Neural cell (in vitro differentiated cells): ENCODE measurements around the gene ARID3C. TPM values are rescaled to one million over a fixed set of nuclear protein-coding genes. Genes with fewer than 3 reads are reported as not detected.

Source experiments
- H2AFZ ChIP-seq: fragments of 200-600, 300-800 bp; sonication (generic), shearing (Covaris generic); 2 replicates; pipeline ENCODE4 v1.6.0; 2014; ENCODE audit warnings: low read depth, mild to moderate bottlenecking, antibody characterized with exemption, low read length, moderate library complexity
- H3F3A ChIP-seq: fragments of 200-600 bp; shearing (Covaris generic); 2 replicates; pipeline ENCODE4 v1.6.1; 2016; ENCODE audit warnings: mild to moderate bottlenecking, moderate library complexity, mixed read lengths, antibody characterized with exemption, low read length; ENCODE audit not compliant: insufficient read depth, poor library complexity, severe bottlenecking
- H3K27ac ChIP-seq: fragments of 200-600, 300-800 bp; sonication (generic), shearing (Covaris generic); 2 replicates; pipeline ENCODE4 v1.5.1; 2014; ENCODE audit warnings: mild to moderate bottlenecking, low read length, moderate library complexity
- H3K27me3 ChIP-seq: fragments of 300-800, 200-600 bp; sonication (generic), shearing (Covaris generic); 2 replicates; pipeline ENCODE4 v1.6.0; 2014; ENCODE audit warnings: mild to moderate bottlenecking, low read depth, low read length, moderate library complexity; ENCODE audit not compliant: insufficient read depth
- H3K36me3 ChIP-seq: fragments of 300-800, 200-600 bp; sonication (generic), shearing (Covaris generic); 2 replicates; pipeline ENCODE4 v1.5.1; 2014; ENCODE audit warnings: mild to moderate bottlenecking, antibody characterized with exemption, low read length, moderate library complexity; ENCODE audit not compliant: insufficient read depth
- H3K4me2 ChIP-seq: fragments of 300-800, 200-600 bp; sonication (generic), shearing (Covaris generic); 2 replicates; pipeline ENCODE4 v1.6.0; 2014; ENCODE audit warnings: mild to moderate bottlenecking, low read length
- H3K4me3 ChIP-seq: fragments of 300-800, 200-600 bp; sonication (generic), shearing (Covaris generic); 2 replicates; pipeline ENCODE4 v1.5.1; 2014; ENCODE audit warnings: mild to moderate bottlenecking, low read length, moderate library complexity
- H3K79me2 ChIP-seq: fragments of 200-600 bp; shearing (Covaris generic); replicated peaks from 2 replicates; pipeline ENCODE4 v1.6.0; 2014; ENCODE audit warnings: mild to moderate bottlenecking, low read length, moderate library complexity; ENCODE audit not compliant: insufficient read depth
- H3K9ac ChIP-seq: fragments of 300-800, 200-600 bp; sonication (generic), shearing (Covaris generic); 2 replicates; pipeline ENCODE4 v1.6.1; 2016; ENCODE audit warnings: mild to moderate bottlenecking, low read length, mixed read lengths
- H3K9me2 ChIP-seq: fragments of 200-600 bp; shearing (Covaris generic); 2 replicates; pipeline ENCODE4 v1.6.1; 2016; ENCODE audit warnings: mild to moderate bottlenecking, low read length, mixed read lengths; ENCODE audit not compliant: insufficient read depth
- H3K9me3 ChIP-seq: fragments of 200-600, 300-800 bp; sonication (generic), shearing (Covaris generic); 2 replicates; pipeline ENCODE4 v1.6.1; 2016; ENCODE audit warnings: mild to moderate bottlenecking, mixed run types, low read length, moderate library complexity, mixed read lengths
- H4K20me1 ChIP-seq: fragments of 200-600 bp; shearing (Covaris generic); 2 replicates; pipeline ENCODE4 v1.6.1; 2016; ENCODE audit warnings: mild to moderate bottlenecking, mixed run types; ENCODE audit not compliant: insufficient read depth
- EP300 ChIP-seq: fragments of 450-650 bp; conservative IDR thresholded peaks from 2 replicates; pipeline ENCODE4 v1.6.1; 2014; ENCODE audit warnings: antibody characterized with exemption, mild to moderate bottlenecking, moderate library complexity; ENCODE audit not compliant: poor library complexity, severe bottlenecking
- EZH2 ChIP-seq: fragments of 200-600, 300-800 bp; shearing (Covaris generic), sonication (generic); IDR thresholded peaks from 2 replicates; pipeline ENCODE4 v1.6.1; 2014; ENCODE audit warnings: antibody characterized with exemption, low read length, borderline replicate concordance, mild to moderate bottlenecking; ENCODE audit not compliant: insufficient read depth, poor library complexity, severe bottlenecking
- MXI1 ChIP-seq: fragments of 450-650 bp; conservative IDR thresholded peaks from 2 replicates; pipeline ENCODE4 v1.6.1; 2014; ENCODE audit warnings: antibody characterized with exemption, mild to moderate bottlenecking; ENCODE audit not compliant: poor library complexity, severe bottlenecking
- POLR2AphosphoS5 ChIP-seq: IDR thresholded peaks from 2 replicates; pipeline ENCODE4 v1.6.1; 2012
- RAD21 ChIP-seq: fragments of 450-650 bp; conservative IDR thresholded peaks from 2 replicates; pipeline ENCODE4 v1.6.1; 2014; ENCODE audit warnings: antibody characterized with exemption, mild to moderate bottlenecking, moderate library complexity
- SMC3 ChIP-seq: fragments of 450-650 bp; conservative IDR thresholded peaks from 2 replicates; pipeline ENCODE4 v1.6.1; 2014; ENCODE audit warnings: antibody characterized with exemption, mild to moderate bottlenecking, moderate library complexity; ENCODE audit not compliant: poor library complexity
- TAF1 ChIP-seq: IDR thresholded peaks from 2 replicates; pipeline ENCODE4 v1.6.1; 2012; ENCODE audit warnings: low read depth
- polyA plus RNA-seq: library from polyadenylated mRNA; depleted of rRNA; stranded (reverse); fragments of >200 nt; gene quantifications from 2 replicates; pipeline ENCODE4 v1.2.3, GENCODE V29; 2014
- TF ChIP-seq, protein P1 (sequence below): IDR thresholded peaks from 2 replicates; pipeline ENCODE4 v1.6.1; 2012; ENCODE audit warnings: borderline replicate concordance
- TF ChIP-seq, protein P2 (sequence below): fragments of 450-650 bp; IDR thresholded peaks from 2 replicates; pipeline ENCODE4 v1.5.1; 2014; ENCODE audit warnings: antibody characterized with exemption, mild to moderate bottlenecking, moderate library complexity; ENCODE audit not compliant: poor library complexity, severe bottlenecking

Gene ARID3C
- polyA plus RNA-seq, 1 donor from 2014 or later, result 2.8 TPM

DNA sequence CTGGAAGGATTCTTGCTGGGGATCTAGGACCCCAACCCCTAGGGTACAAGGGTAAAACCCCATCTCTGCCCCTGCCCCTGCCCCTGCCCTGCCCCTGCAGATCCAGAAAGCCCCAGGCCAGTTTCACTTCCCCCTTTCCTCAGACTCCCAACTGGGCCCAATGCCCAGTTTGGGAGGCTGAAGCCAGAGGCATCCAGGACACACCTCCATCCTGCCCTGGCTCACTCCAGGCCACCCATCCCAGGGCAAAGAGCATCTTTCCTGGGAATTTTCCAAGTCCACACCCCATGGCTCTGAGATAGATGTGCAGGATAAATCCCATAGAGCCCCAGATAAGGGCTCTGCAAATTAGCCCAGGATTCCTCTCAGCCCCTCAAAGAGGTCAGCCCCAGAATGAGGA is 56.8 kb downstream of the ARID3C start:
- Histone ChIP-seq H2AFZ (no peak overlapping the region), H3K27ac (no peak overlapping the region), H3K79me2 (peaks cover 16% of the 10 kb centered on the region), H3K4me2 (no peak overlapping the region), H3F3A (no peaks in the 10 kb centered on the region), H3K36me3 (no peaks in the 10 kb centered on the region), H3K9ac (no peak overlapping the region), H3K4me3 (no peak overlapping the region), H3K9me2 (no peaks in the 10 kb centered on the region), H3K27me3 (no peaks in the 10 kb centered on the region), H3K9me3 (no peaks in the 10 kb centered on the region), H4K20me1 (peaks cover 2% of the 10 kb centered on the region)
- no peak for TF ChIP-seq RAD21
- TF ChIP-seq, protein P1, sequence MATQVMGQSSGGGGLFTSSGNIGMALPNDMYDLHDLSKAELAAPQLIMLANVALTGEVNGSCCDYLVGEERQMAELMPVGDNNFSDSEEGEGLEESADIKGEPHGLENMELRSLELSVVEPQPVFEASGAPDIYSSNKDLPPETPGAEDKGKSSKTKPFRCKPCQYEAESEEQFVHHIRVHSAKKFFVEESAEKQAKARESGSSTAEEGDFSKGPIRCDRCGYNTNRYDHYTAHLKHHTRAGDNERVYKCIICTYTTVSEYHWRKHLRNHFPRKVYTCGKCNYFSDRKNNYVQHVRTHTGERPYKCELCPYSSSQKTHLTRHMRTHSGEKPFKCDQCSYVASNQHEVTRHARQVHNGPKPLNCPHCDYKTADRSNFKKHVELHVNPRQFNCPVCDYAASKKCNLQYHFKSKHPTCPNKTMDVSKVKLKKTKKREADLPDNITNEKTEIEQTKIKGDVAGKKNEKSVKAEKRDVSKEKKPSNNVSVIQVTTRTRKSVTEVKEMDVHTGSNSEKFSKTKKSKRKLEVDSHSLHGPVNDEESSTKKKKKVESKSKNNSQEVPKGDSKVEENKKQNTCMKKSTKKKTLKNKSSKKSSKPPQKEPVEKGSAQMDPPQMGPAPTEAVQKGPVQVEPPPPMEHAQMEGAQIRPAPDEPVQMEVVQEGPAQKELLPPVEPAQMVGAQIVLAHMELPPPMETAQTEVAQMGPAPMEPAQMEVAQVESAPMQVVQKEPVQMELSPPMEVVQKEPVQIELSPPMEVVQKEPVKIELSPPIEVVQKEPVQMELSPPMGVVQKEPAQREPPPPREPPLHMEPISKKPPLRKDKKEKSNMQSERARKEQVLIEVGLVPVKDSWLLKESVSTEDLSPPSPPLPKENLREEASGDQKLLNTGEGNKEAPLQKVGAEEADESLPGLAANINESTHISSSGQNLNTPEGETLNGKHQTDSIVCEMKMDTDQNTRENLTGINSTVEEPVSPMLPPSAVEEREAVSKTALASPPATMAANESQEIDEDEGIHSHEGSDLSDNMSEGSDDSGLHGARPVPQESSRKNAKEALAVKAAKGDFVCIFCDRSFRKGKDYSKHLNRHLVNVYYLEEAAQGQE, result no peak
- TF ChIP-seq TAF1, result no peak
- TF ChIP-seq SMC3, result no peak
- no peak for TF ChIP-seq POLR2AphosphoS5
- no peak for TF ChIP-seq EZH2
- TF ChIP-seq, protein P2, sequence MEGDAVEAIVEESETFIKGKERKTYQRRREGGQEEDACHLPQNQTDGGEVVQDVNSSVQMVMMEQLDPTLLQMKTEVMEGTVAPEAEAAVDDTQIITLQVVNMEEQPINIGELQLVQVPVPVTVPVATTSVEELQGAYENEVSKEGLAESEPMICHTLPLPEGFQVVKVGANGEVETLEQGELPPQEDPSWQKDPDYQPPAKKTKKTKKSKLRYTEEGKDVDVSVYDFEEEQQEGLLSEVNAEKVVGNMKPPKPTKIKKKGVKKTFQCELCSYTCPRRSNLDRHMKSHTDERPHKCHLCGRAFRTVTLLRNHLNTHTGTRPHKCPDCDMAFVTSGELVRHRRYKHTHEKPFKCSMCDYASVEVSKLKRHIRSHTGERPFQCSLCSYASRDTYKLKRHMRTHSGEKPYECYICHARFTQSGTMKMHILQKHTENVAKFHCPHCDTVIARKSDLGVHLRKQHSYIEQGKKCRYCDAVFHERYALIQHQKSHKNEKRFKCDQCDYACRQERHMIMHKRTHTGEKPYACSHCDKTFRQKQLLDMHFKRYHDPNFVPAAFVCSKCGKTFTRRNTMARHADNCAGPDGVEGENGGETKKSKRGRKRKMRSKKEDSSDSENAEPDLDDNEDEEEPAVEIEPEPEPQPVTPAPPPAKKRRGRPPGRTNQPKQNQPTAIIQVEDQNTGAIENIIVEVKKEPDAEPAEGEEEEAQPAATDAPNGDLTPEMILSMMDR, result no peak
- TF ChIP-seq MXI1, result no peak
- no peak for TF ChIP-seq EP300

- H3K4me2 ChIP-seq, result no peak overlapping the region
- no peak overlapping the region for H3K9ac ChIP-seq
- H3K36me3 ChIP-seq, result no peaks in the 10 kb centered on the region
- no peaks in the 10 kb centered on the region for H3K9me3 ChIP-seq
- H3F3A ChIP-seq, result no peaks in the 10 kb centered on the region
- TF ChIP-seq EZH2 (no peak), SMC3 (no peak), RAD21 (no peak), TAF1 (no peak), EP300 (no peak), POLR2AphosphoS5 (no peak), MXI1 (no peak)
- TF ChIP-seq, protein P2, result no peak
- TF ChIP-seq, protein P1, result no peak
- no peaks in the 10 kb centered on the region for H3K9me2 ChIP-seq
- H3K27ac ChIP-seq, result no peak overlapping the region
- H3K27me3 ChIP-seq, result no peaks in the 10 kb centered on the region
- H3K4me3 ChIP-seq, result no peak overlapping the region
- H3K79me2 ChIP-seq, result peaks cover 16% of the 10 kb centered on the region
- H4K20me1 ChIP-seq, result no peaks in the 10 kb centered on the region
- no peak overlapping the region for H2AFZ ChIP-seq
These were observed 57.4 kb downstream of the ARID3C start for GRCh38 chr9:34571481-34571810.
